ENCODE data around the gene CA14.

- TF ChIP-seq CTCF (conservative IDR thresholded peaks at IDR 0.05; ENCODE audit: low read length) (no peak), EZH2phosphoT487 (IDR thresholded peaks at IDR 0.05; ENCODE audit: borderline replicate concordance) (no peak)
These were observed 37.9 kb downstream of the CA14 start for GRCh38 chr1:150295476-150295875.

Measured in Loucy (cell line).